Ovary (tissue), 9 donors: Measurements from ENCODE around the gene GP1BB. TPM values are rescaled to one million over a fixed set of nuclear protein-coding genes. Genes with fewer than 3 reads are reported as not detected.

ENCODE experiments used
- DNase-seq, 5 donors: peaks; one replicate each; pipeline ENCODE4 v3.0.0-alpha.2; 2019 to 2020
- H3K27ac ChIP-seq, 2 donors: fragments of 200-600 bp; one replicate each; pipeline versions ENCODE4 v1.5.1 to v1.8.0; 2019 to 2022
- H3K27me3 ChIP-seq: fragments of 200-600 bp; one replicate; pipeline ENCODE4 v1.8.0; 2022
- H3K36me3 ChIP-seq: fragments of 200-600 bp; sonication (generic); one replicate; pipeline ENCODE4 v1.5.1; 2019
- H3K4me1 ChIP-seq: one replicate; pipeline ENCODE4 v1.8.1; 2013; ENCODE audit warnings: mild to moderate bottlenecking, moderate library complexity; ENCODE audit not compliant: insufficient read depth
- H3K4me3 ChIP-seq: fragments of 200-600 bp; sonication (generic); one replicate; pipeline ENCODE4 v1.5.1; 2017
- H3K9me3 ChIP-seq, 2 donors: fragments of 200-600 bp in 1 of 2; sonication (generic) in 1 of 2; one replicate each; pipeline versions ENCODE4 v1.5.1 to v1.8.1; 2013 to 2019; ENCODE audit warnings: mild to moderate bottlenecking in 1 of 2, moderate library complexity in 1 of 2
- CTCF ChIP-seq, 3 donors: fragments of 450-650 bp in 2 of 3; fragments of 200-600 bp in 1 of 3; IDR thresholded peaks; one replicate each; pipeline versions ENCODE4 v1.5.1 to v1.8.0; 2016 to 2022; ENCODE audit warnings: antibody characterized with exemption in 3 of 3, mild to moderate bottlenecking in 1 of 3
- EP300 ChIP-seq: sonication (generic); formaldehyde crosslinking; IDR thresholded peaks from one replicate; pipeline ENCODE4 v1.6.1; 2017; ENCODE audit warnings: antibody characterized with exemption
- POLR2A ChIP-seq: fragments of 450-650 bp; IDR thresholded peaks from one replicate; pipeline ENCODE4 v1.6.1; 2017; ENCODE audit warnings: antibody characterized with exemption, mild to moderate bottlenecking, moderate library complexity
- WGBS, 3 donors: extraction: QIAGEN DNeasy Blood & Tissue Kit in 1 of 3; methylation state at CpG; one replicate each; pipeline versions ENCODE4 v1.1.5 to v1.1.7; 2013 to 2017; 5-methylcytosine and 5-hydroxymethylcytosine counted together
- intact Hi-C, 4 donors: fragments of 100-400 bp; cut with DNase I; formaldehyde crosslinking; loops; one replicate each; pipeline versions ENCODE4 v1.11.0 to v1.15.1; 2022 to 2023
- polyA plus RNA-seq, 2 donors: library from polyadenylated mRNA; stranded (reverse); fragments of 200-250 nt in 1 of 2; fragments of 350-450 nt in 1 of 2; fragmentation: Illumina TruSeq in 1 of 2; extraction: RNeasy Lipid Tissue Mini Kit (QIAGEN cat#74804) in 1 of 2; gene quantifications; one replicate each; pipeline ENCODE4 v1.2.3, GENCODE V29; 2013 to 2014
- total RNA-seq, 7 donors: library from RNA; depleted of rRNA in 2 of 7; stranded (reverse); fragments of >200 nt in 2 of 7; fragmentation: NEBNext Ultra II Directional in 3 of 7; extraction: Animal tissue kit (Norgen Biotek cat#: 25700) in 3 of 7; gene quantifications; one replicate each; pipeline versions ENCODE4 v1.1.0 to v1.2.4, GENCODE V29; 2016 to 2023
- donor health status: DM: no; HTN: no; CAD: no; lungs with moderate emphysema.
- donor health status: DM: no; HTN: no; CAD: no.
- donor health status: Bipolar disorder and iron deficiency.
- donor health status: DM: yes; HTN: yes; CAD: no.
- donor health status: DM: no; HTN: no; CAD: no.
- donor health status: DM: yes; HTN: yes; CAD: no.

Gene GP1BB
- total and polyA plus RNA-seq, 9 donors: 0.71 to 21.5 (median 7.7) TPM; not detected in 1

GRCh38 chr22:19729507-19729906, 6.2 kb downstream of the GP1BB start:
- WGBS, 3 donors: 81 to 88% (median 86%) methylated on average over 9 of the region's 9 CpGs
- Histone ChIP-seq H3K9me3 (no peaks in the 10 kb centered on the region), H3K4me1 (no peaks in the 10 kb centered on the region), H3K27me3 (no peaks in the 10 kb centered on the region), H3K4me3 (no peak overlapping the region), H3K27ac (no peak overlapping the region), H3K36me3 (no peaks in the 10 kb centered on the region)
- TF ChIP-seq POLR2A (no peak), EP300 (no peak), CTCF (IDR thresholded peaks at IDR 0.05) (no peak)
- no peak for DNase-seq
- intact Hi-C loops: no loop called here

- no peaks in the 10 kb centered on the region for H3K27me3 ChIP-seq
- no peak overlapping the region for H3K27ac ChIP-seq
- H3K9me3 ChIP-seq: no peaks in the 10 kb centered on the region
- H3K4me3 ChIP-seq: no peak overlapping the region
- intact Hi-C loops: loop anchor here (2.0 to 5.0 kb wide), 4 partner anchors 181 to 287 kb away; partner anchors contain the start of gene ARVCF (in 1 of the 4)
- no peak for TF ChIP-seq POLR2A
- no peak for TF ChIP-seq CTCF (IDR thresholded peaks at IDR 0.05)
- TF ChIP-seq EP300: no peak
- DNase-seq: peak in 1 of 5 donors; percentile 38
- WGBS, 3 donors: 92 to 98% (median 94%) methylated on average over 8 of the region's 8 CpGs
- H3K4me1 ChIP-seq: no peaks in the 10 kb centered on the region
- no peaks in the 10 kb centered on the region for H3K36me3 ChIP-seq
Observed at GRCh38 chr22:19730198-19730597, 6.9 kb downstream of the GP1BB start.

GRCh38 chr22:19730655-19731360, 7.5 kb downstream of the GP1BB start:
- intact Hi-C loops: loop anchor here (2.0 to 5.0 kb wide), 4 partner anchors 180 to 286 kb away; partner anchors contain the start of gene ARVCF (in 1 of the 4)
- TF ChIP-seq POLR2A (no peak), CTCF (IDR thresholded peaks at IDR 0.05) (peak; percentile 89 to 97 (median 95))
- no peaks in the 10 kb centered on the region for H3K9me3 ChIP-seq
- 2 to 5% (median 3%) methylated on average over 25 to 48 of the region's 48 CpGs for WGBS, 3 donors
- H3K4me3 ChIP-seq: no peak overlapping the region
- H3K27ac ChIP-seq: no peak overlapping the region
- H3K36me3 ChIP-seq: no peaks in the 10 kb centered on the region
- DNase-seq: peak; percentile 79 to 92 (median 89)
- no peaks in the 10 kb centered on the region for H3K4me1 ChIP-seq
- H3K27me3 ChIP-seq: no peaks in the 10 kb centered on the region

GRCh38 chr22:19731361-19732135, 8.2 kb downstream of the GP1BB start:
- Histone ChIP-seq H3K27me3 (no peaks in the 10 kb centered on the region), H3K27ac (no peak overlapping the region), H3K36me3 (no peaks in the 10 kb centered on the region), H3K9me3 (no peaks in the 10 kb centered on the region), H3K4me1 (no peaks in the 10 kb centered on the region), H3K4me3 (no peak overlapping the region)
- intact Hi-C loops: loop anchor here (2.0 to 5.0 kb wide), 4 partner anchors 179 to 286 kb away; partner anchors contain the start of gene ARVCF (in 1 of the 4)
- WGBS, 3 donors: 57 to 58% (median 57%) methylated on average over 17 to 21 of the region's 21 CpGs
- no peak for TF ChIP-seq CTCF (IDR thresholded peaks at IDR 0.05)
- TF ChIP-seq EP300: no peak
- TF ChIP-seq POLR2A: no peak
- DNase-seq: no peak
